Stimulated activated CD4-positive, alpha-beta T cell treated with anti-CD3 and anti-CD28 coated beads, TNF-alpha, amount 100 ng/mL, for 48 hours (primary cell): Measurements from ENCODE around the gene S100A1.
"Not testable (repeated sequence)": the region's sequence is repeated elsewhere in the genome, so short reads cannot be mapped to it uniquely, and the experiment has no call there.

ENCODE experiments used
- DNase-seq, 3 donors: peaks; one replicate each; pipeline ENCODE4 v3.0.0-alpha.2; 2020; ENCODE audit warnings: low read depth in 3 of 3

Gene S100A1

GRCh38 chr1:153655333-153655732 is 27.1 kb downstream of the S100A1 start:
- DNase-seq = no peak

GRCh38 chr1:153658400-153659174 is 30.4 kb downstream of the S100A1 start, which contains the start of gene SNAPIN:
TSS of gene SNAPIN (plus strand) at chr1:153658703. CDS start at chr1:153658744, 41 bp downstream.
- DNase-seq = peak; percentile 83 to 90 (median 87)

GRCh38 chr1:153659175-153659534 is 30.9 kb downstream of the S100A1 start:
- no peak for DNase-seq

- DNase-seq = no peak
Observed at GRCh38 chr1:153659656-153660055, 31.4 kb downstream of the S100A1 start.

- DNase-seq = no peak
Observed at GRCh38 chr1:153661111-153661708, 33.0 kb downstream of the S100A1 start.

- DNase-seq = no peak
Observed at GRCh38 chr1:153662269-153662668, 34.0 kb downstream of the S100A1 start.

GRCh38 chr1:153663211-153663610 is 35.0 kb downstream of the S100A1 start:
- no peak for DNase-seq

GRCh38 chr1:153667439-153667838 is 39.2 kb downstream of the S100A1 start:
- DNase-seq = no peak

- DNase-seq = not testable (repeated sequence)
Observed at GRCh38 chr1:153668672-153669071, 40.4 kb downstream of the S100A1 start.

GRCh38 chr1:153669606-153670005 is 41.4 kb downstream of the S100A1 start:
- DNase-seq = no peak

GRCh38 chr1:153670257-153670858 is 42.1 kb downstream of the S100A1 start:
- peak in 1 of 3 donors; percentile 35 for DNase-seq

GRCh38 chr1:153670859-153671627 is 42.8 kb downstream of the S100A1 start, which contains the start of gene ILF2:
TSS of gene ILF2 (minus strand) at chr1:153670993. CDS start at chr1:153670922, 71 bp downstream.
- peak; percentile 85 to 96 (median 94) for DNase-seq

GRCh38 chr1:153671628-153672353 is 43.6 kb downstream of the S100A1 start:
- DNase-seq = peak in 1 of 3 donors; percentile 43

GRCh38 chr1:153673511-153673910 is 45.3 kb downstream of the S100A1 start:
- DNase-seq = no peak

GRCh38 chr1:153677718-153678518 is 49.7 kb downstream of the S100A1 start:
- peak in 1 of 3 donors; percentile 33 for DNase-seq

GRCh38 chr1:153678519-153679336 is 50.5 kb downstream of the S100A1 start, which contains the start of gene NPR1:
TSS of gene NPR1 (plus strand) at chr1:153678688. CDS start at chr1:153679109, 421 bp downstream.
- DNase-seq = no peak

- no peak for DNase-seq
Observed at GRCh38 chr1:153679337-153680119, 51.3 kb downstream of the S100A1 start.

GRCh38 chr1:153680120-153680403 is 51.8 kb downstream of the S100A1 start:
- no peak for DNase-seq
